Neutrophil (primary cell): ENCODE data around the gene KIF1A.

Source experiments
- H3K27ac ChIP-seq: fragments of 200-600 bp; sonication (generic); 2 replicates; pipeline ENCODE4 v1.5.1; 2016; ENCODE audit warnings: mild to moderate bottlenecking, moderate library complexity
- H3K27me3 ChIP-seq: fragments of 200-600 bp; sonication (generic); 2 replicates; pipeline ENCODE4 v1.6.0; 2016; ENCODE audit warnings: mild to moderate bottlenecking
- H3K36me3 ChIP-seq: fragments of 200-600 bp; sonication (generic); 2 replicates; pipeline ENCODE4 v1.5.1; 2017
- H3K4me1 ChIP-seq, 2 experiments: fragments of 200-600 bp in 1 of 2; sonication (generic) in 1 of 2; 1 replicate in 1 of 2; 2 replicates in 1 of 2; pipeline versions ENCODE4 v1.5.1 to v1.6.1; 2013 to 2016; ENCODE audit warnings: low read depth in 1 of 2, low read length in 1 of 2, mild to moderate bottlenecking in 1 of 2, moderate library complexity in 1 of 2; ENCODE audit not compliant: control insufficient read depth in 1 of 2, insufficient read depth in 1 of 2
- H3K4me3 ChIP-seq, 2 experiments: fragments of 200-600 bp in 1 of 2; sonication (generic) in 1 of 2; 1 replicate in 1 of 2; 2 replicates in 1 of 2; pipeline ENCODE4 v1.5.1; 2013 to 2016; ENCODE audit warnings: low read depth in 1 of 2, low read length in 1 of 2, mild to moderate bottlenecking in 1 of 2, moderate library complexity in 1 of 2
- H3K9me3 ChIP-seq: fragments of 200-600 bp; sonication (generic); 2 replicates; pipeline ENCODE4 v1.5.1; 2016
- TF ChIP-seq, protein P1 (sequence below): fragments of 200-600 bp; sonication (generic); IDR thresholded peaks from 2 replicates; pipeline ENCODE4 v1.5.1; 2016; ENCODE audit warnings: antibody characterized with exemption

Gene KIF1A

GRCh38 chr2:240793313-240794177, 26.5 kb downstream of the KIF1A start:
- TF ChIP-seq, protein P1, sequence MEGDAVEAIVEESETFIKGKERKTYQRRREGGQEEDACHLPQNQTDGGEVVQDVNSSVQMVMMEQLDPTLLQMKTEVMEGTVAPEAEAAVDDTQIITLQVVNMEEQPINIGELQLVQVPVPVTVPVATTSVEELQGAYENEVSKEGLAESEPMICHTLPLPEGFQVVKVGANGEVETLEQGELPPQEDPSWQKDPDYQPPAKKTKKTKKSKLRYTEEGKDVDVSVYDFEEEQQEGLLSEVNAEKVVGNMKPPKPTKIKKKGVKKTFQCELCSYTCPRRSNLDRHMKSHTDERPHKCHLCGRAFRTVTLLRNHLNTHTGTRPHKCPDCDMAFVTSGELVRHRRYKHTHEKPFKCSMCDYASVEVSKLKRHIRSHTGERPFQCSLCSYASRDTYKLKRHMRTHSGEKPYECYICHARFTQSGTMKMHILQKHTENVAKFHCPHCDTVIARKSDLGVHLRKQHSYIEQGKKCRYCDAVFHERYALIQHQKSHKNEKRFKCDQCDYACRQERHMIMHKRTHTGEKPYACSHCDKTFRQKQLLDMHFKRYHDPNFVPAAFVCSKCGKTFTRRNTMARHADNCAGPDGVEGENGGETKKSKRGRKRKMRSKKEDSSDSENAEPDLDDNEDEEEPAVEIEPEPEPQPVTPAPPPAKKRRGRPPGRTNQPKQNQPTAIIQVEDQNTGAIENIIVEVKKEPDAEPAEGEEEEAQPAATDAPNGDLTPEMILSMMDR = no peak

GRCh38 chr2:240792629-240793312, 27.2 kb downstream of the KIF1A start:
- no peak overlapping the region for H3K4me3 ChIP-seq
- H3K27me3 ChIP-seq = no peaks in the 10 kb centered on the region
- H3K9me3 ChIP-seq = no peaks in the 10 kb centered on the region
- TF ChIP-seq, protein P1 = no peak
- H3K36me3 ChIP-seq = no peaks in the 10 kb centered on the region
- H3K27ac ChIP-seq = no peak overlapping the region
- H3K4me1 ChIP-seq = no peaks in the 10 kb centered on the region

More at GRCh38 chr2:240793313-240794177, 26.5 kb downstream of the KIF1A start:
- no peak overlapping the region for H3K27ac ChIP-seq
- no peaks in the 10 kb centered on the region for H3K36me3 ChIP-seq
- H3K27me3 ChIP-seq = no peaks in the 10 kb centered on the region
- H3K9me3 ChIP-seq = no peaks in the 10 kb centered on the region
- no peaks in the 10 kb centered on the region for H3K4me1 ChIP-seq
- no peak overlapping the region for H3K4me3 ChIP-seq

DNA sequence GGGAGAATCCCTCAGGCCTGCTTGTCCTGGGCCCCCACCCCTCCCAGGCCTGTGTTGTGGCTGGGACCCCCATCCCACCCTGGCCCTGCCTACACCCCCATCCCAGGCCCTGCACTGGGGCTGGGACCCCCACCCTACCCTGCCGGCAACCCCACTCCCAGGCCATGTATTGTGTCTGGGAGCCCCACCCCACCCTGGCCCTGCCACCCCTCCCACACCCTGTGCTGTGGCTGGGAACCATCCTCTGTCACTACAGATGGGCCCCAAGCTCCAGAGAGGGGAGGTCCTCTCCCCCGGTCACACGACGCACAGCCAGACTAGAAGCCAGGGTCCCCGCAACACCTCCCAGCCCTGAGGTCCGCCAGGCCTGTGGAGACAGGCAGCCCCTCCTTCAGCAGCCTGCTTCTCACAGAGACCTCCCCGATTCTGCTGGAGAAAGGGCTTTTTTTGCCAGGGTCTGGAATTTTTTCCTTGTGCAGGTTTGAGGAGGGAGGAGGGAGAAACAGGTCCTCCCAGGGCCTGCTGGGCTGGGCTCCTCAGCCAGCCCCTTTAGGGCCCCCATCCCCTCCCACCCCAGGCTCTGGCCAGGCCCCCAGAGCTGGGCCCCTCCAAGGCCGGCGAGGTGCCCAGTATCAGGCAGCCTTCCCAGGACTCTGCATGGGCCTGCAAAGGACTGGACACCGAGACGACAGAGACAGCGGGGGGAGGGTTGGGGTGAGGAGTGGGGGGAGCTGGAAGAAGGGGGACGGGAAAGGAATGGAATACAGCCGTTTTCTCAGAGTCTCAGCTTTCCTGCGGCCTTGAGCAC, 28.0 kb downstream of the KIF1A start:
- TF ChIP-seq, protein P1 = no peak
- no peaks in the 10 kb centered on the region for H3K27me3 ChIP-seq
- H3K36me3 ChIP-seq = no peaks in the 10 kb centered on the region
- no peak overlapping the region for H3K4me3 ChIP-seq
- no peak overlapping the region for H3K27ac ChIP-seq
- H3K4me1 ChIP-seq = no peaks in the 10 kb centered on the region
- H3K9me3 ChIP-seq = no peaks in the 10 kb centered on the region

DNA sequence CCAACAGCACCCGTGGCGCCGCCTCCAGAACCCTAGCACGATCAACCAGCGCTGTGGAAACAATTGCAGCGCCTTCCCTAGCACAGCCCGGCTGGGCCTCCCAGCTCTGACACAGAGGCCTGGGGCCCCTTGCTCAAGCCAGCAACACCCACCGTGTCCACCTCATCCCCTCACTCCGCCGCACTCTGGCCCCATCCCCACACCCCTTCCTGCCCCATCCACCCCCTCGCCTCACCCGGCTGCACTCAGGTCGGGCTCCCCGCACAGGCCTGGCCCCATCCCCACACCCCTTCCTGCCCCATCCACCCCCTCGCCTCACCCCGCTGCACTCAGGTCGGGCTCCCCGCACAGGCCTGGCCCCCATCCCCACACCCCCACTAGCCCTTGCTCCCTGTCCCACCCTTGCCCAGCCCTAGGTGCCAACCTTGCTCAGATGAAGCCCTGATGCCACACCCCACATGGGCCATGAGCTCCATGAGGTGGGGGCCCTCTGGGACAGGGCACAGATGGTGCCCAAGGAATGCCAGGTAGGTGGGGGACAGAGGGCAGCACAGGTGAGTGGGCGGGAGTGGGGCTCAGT, 28.7 kb downstream of the KIF1A start:
- TF ChIP-seq, protein P1 = no peak

More for the DNA sequence above, 28.7 kb downstream of the KIF1A start:
- Histone ChIP-seq H3K27ac (no peak overlapping the region), H3K4me3 (no peak overlapping the region), H3K36me3 (no peaks in the 10 kb centered on the region), H3K9me3 (no peaks in the 10 kb centered on the region), H3K4me1 (no peaks in the 10 kb centered on the region), H3K27me3 (no peaks in the 10 kb centered on the region)
